ENCODE measurements around the gene ACAD10. TPM values are rescaled to one million over a fixed set of nuclear protein-coding genes. Genes with fewer than 3 reads are reported as not detected.
A peak's percentile ranks its signal among the peaks of the same experiment; 100 is the strongest.
"Not testable (repeated sequence)": the region's sequence is repeated elsewhere in the genome, so short reads cannot be mapped to it uniquely, and the experiment has no call there.

ACAD10 gene
- total and polyA plus RNA-seq, 2 experiments from 2014 or later: 24.2 to 32.5 TPM

DNA sequence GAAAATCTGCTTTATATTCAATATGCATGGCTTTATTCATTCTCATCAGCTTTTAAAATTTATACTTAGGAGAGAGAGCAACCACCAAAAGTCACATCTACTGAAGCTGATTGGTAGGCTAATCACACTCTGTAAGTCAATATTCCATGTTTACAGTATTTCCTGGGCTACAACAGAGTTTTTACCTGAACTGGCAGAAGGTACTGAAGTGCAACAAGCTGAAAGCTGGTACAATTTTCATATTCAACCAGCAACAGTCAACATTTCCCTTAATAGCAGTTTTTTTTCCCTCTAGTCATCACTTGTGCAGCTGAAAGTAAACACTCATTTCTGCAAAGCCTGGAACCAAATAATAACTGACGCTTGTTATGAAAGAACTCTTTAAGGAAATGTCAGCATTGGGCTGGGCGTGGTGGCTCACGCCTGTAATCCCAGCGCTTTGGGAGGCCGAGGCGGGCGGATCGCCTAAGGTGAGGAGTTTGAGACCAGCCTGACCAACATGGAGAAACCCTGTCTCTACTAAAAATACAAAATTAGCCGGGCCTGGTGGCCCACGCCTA lies 13.0 kb upstream of the ACAD10 start:
- no peaks in the 10 kb centered on the region for H3K27me3 ChIP-seq
- WGBS (ENCODE audit: low lambda C conversion rate, missing lambda C conversion rate): 96% methylated on average over 10 of the region's 10 CpGs
- no peak for DNase-seq (ENCODE audit: low spot score)
- H3K9me3 ChIP-seq (ENCODE audit: low read depth): no peaks in the 10 kb centered on the region
- no peak overlapping the region for H3K4me2 ChIP-seq
- no peaks in the 10 kb centered on the region for H3K9me2 ChIP-seq (replicated peaks; ENCODE audit: insufficient read depth)
- H3K4me1 ChIP-seq (ENCODE audit: insufficient read depth): no peaks in the 10 kb centered on the region
- TF ChIP-seq EZH2 (IDR thresholded peaks at IDR 0.05; ENCODE audit: borderline replicate concordance) (no peak), EZH2phosphoT487 (IDR thresholded peaks at IDR 0.05; ENCODE audit: low read depth, severe bottlenecking, unreplicated experiment) (no peak), CTCF (IDR thresholded peaks at IDR 0.05; ENCODE audit: poor library complexity) (no peak)
- H3K27ac ChIP-seq: no peak overlapping the region
- H3K4me3 ChIP-seq: no peak overlapping the region
- H3K79me2 ChIP-seq: no peaks in the 10 kb centered on the region
- H2AFZ ChIP-seq: no peak overlapping the region
- no peaks in the 10 kb centered on the region for H4K20me1 ChIP-seq (ENCODE audit: insufficient read depth, poor library complexity, severe bottlenecking)
- no peaks in the 10 kb centered on the region for H3K36me3 ChIP-seq (replicated peaks; ENCODE audit: insufficient read depth, low read depth)

DNA sequence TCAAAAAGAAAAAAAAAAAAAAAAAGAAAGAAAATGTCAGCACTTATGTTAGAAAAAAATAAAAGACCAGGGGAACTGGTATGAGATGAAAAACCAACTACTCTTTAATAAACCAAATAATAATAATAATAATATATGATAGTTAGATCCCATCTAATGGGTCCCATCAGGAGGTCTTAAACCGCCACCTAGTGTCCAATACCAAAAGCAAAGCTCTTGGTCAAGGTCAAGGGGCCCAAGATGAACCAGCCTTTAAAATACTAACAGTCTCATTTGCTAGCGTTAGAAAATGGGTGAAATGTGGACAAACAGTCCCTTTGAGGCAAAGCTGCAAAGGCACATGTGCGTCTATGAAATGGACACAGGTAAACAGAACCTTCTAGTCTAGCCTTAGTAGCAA lies 12.3 kb upstream of the ACAD10 start:
- no peak overlapping the region for H3K27ac ChIP-seq
- H4K20me1 ChIP-seq (ENCODE audit: insufficient read depth, poor library complexity, severe bottlenecking): no peaks in the 10 kb centered on the region
- no peaks in the 10 kb centered on the region for H3K36me3 ChIP-seq (replicated peaks; ENCODE audit: insufficient read depth, low read depth)
- H3K27me3 ChIP-seq: no peaks in the 10 kb centered on the region
- no peak for TF ChIP-seq EZH2phosphoT487 (IDR thresholded peaks at IDR 0.05; ENCODE audit: low read depth, severe bottlenecking, unreplicated experiment)
- no peak for TF ChIP-seq EZH2 (IDR thresholded peaks at IDR 0.05; ENCODE audit: borderline replicate concordance)
- TF ChIP-seq CTCF (IDR thresholded peaks at IDR 0.05; ENCODE audit: poor library complexity): peak; percentile 53
- H3K4me3 ChIP-seq: no peak overlapping the region
- no peaks in the 10 kb centered on the region for H3K79me2 ChIP-seq
- H2AFZ ChIP-seq: no peak overlapping the region
- DNase-seq (ENCODE audit: low spot score): peak; percentile 32
- no peaks in the 10 kb centered on the region for H3K4me1 ChIP-seq (ENCODE audit: insufficient read depth)
- H3K9me3 ChIP-seq (ENCODE audit: low read depth): no peaks in the 10 kb centered on the region
- no peak overlapping the region for H3K4me2 ChIP-seq
- 95% methylated on average over 3 of the region's 3 CpGs for WGBS (ENCODE audit: low lambda C conversion rate, missing lambda C conversion rate)
- no peaks in the 10 kb centered on the region for H3K9me2 ChIP-seq (replicated peaks; ENCODE audit: insufficient read depth)

- TF ChIP-seq EZH2phosphoT487 (IDR thresholded peaks at IDR 0.05; ENCODE audit: low read depth, severe bottlenecking, unreplicated experiment): no peak
- no peak for TF ChIP-seq CTCF (IDR thresholded peaks at IDR 0.05; ENCODE audit: poor library complexity)
- TF ChIP-seq EZH2 (IDR thresholded peaks at IDR 0.05; ENCODE audit: borderline replicate concordance): no peak
- DNase-seq (ENCODE audit: low spot score): no peak
- no peaks in the 10 kb centered on the region for H3K9me2 ChIP-seq (replicated peaks; ENCODE audit: insufficient read depth)
- no peak overlapping the region for H3K4me2 ChIP-seq
- no peaks in the 10 kb centered on the region for H3K36me3 ChIP-seq (replicated peaks; ENCODE audit: insufficient read depth, low read depth)
- H3K27ac ChIP-seq: no peak overlapping the region
- 98% methylated on average over 5 of the region's 5 CpGs for WGBS (ENCODE audit: low lambda C conversion rate, missing lambda C conversion rate)
- no peaks in the 10 kb centered on the region for H3K9me3 ChIP-seq (ENCODE audit: low read depth)
- no peaks in the 10 kb centered on the region for H4K20me1 ChIP-seq (ENCODE audit: insufficient read depth, poor library complexity, severe bottlenecking)
- no peak overlapping the region for H3K4me3 ChIP-seq
- no peaks in the 10 kb centered on the region for H3K27me3 ChIP-seq
- no peaks in the 10 kb centered on the region for H3K4me1 ChIP-seq (ENCODE audit: insufficient read depth)
- no peaks in the 10 kb centered on the region for H3K79me2 ChIP-seq
- H2AFZ ChIP-seq: no peak overlapping the region
These were observed 8.7 kb upstream of the ACAD10 start for GRCh38 chr12:111677186-111677585.

DNA sequence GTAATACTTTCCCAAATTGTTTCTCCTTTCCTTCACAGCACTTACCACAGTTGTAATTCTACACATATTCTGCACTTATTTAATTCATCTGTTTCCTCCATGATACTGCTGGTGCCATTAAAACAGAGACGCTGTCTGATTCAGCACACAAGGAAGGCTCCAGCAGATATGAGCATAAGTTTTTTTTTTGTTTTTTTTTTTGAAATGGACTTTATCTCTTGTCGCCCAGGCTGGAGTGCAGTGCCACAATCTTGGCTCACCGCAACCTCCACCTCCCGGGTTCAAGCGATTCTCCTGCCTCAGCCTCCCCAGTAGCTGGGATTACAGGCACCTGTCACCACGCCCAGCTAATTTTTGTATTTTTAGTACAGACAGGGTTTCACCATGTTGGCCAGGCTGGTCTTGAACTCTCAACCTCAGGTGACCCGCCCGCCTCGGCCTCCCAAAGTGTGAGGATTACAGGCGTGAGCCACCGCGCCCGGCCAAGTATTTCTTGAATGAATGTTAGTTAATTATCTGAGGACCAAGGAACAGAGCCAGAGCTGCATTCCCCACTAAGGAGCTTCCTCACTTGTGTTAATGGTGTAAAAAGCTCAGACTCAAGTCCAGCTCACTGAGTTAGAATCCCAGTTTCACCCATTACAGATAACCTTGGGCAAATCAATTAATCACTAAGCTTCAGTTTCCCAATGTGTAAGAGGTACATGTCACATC lies 1.2 kb upstream of the ACAD10 start:
- H3K27me3 ChIP-seq; H3K9me2 ChIP-seq (replicated peaks; ENCODE audit: insufficient read depth); H3K9me3 ChIP-seq (ENCODE audit: low read depth); DNase-seq (ENCODE audit: low spot score); H3K36me3 ChIP-seq (replicated peaks; ENCODE audit: insufficient read depth, low read depth); H4K20me1 ChIP-seq (ENCODE audit: insufficient read depth, poor library complexity, severe bottlenecking): not testable (repeated sequence)
- H3K27ac ChIP-seq: peak overlapping the region; percentile 81
- H3K4me2 ChIP-seq: peak overlapping the region; percentile 89
- H3K4me3 ChIP-seq: peak overlapping the region; percentile 76
- 86% methylated on average over 13 of the region's 13 CpGs for WGBS (ENCODE audit: low lambda C conversion rate, missing lambda C conversion rate)
- peaks cover 43% of the 10 kb centered on the region for H3K79me2 ChIP-seq
- H3K4me1 ChIP-seq (ENCODE audit: insufficient read depth): peaks cover 22% of the 10 kb centered on the region
- H2AFZ ChIP-seq: peak overlapping the region; percentile 50

Measured in hepatocyte (in vitro differentiated cells).